WTC11 (cell line): ENCODE results near the gene PAPPA2. TPM values are rescaled to one million over a fixed set of nuclear protein-coding genes. Genes with fewer than 3 reads are reported as not detected.

ENCODE experiments used
- ATAC-seq: fragments of 200-7000 bp; cut with Tn5 transposase; 2 replicates; pipeline ENCODE4 v1.10.0; 2021; ENCODE audit warnings: mild to moderate bottlenecking, moderate library complexity
- CTCF ChIA-PET: fragments of 300-600 bp; sonication (Branson Sonifier 250); formaldehyde crosslinking; loops from one replicate; lab custom pipeline; 2021; ENCODE audit warnings: antibody characterized with exemption; lab: Charles Lee
- POLR2A ChIA-PET: fragments of 350-600 bp; sonication (Branson Sonifier 250); formaldehyde crosslinking; loops from one replicate; lab custom pipeline; 2021; ENCODE audit warnings: antibody characterized with exemption; lab: Charles Lee
- DNase-seq: peaks from one replicate; pipeline ENCODE4 v3.0.0; 2021; ENCODE audit warnings: low spot score
- H3K27ac Mint-ChIP-seq: 2 replicates; pipeline ENCODE4 v1.8.0; 2021; ENCODE audit warnings: mixed read lengths
- H3K27me3 Mint-ChIP-seq: 2 replicates; pipeline ENCODE4 v1.8.0; 2021; ENCODE audit warnings: low read depth, mild to moderate bottlenecking, moderate library complexity, mixed read lengths
- H3K36me3 Mint-ChIP-seq: 2 replicates; pipeline ENCODE4 v1.8.0; 2021; ENCODE audit warnings: mixed read lengths
- H3K4me1 Mint-ChIP-seq: 2 replicates; pipeline ENCODE4 v1.8.0; 2022; ENCODE audit warnings: mixed read lengths
- H3K4me3 Mint-ChIP-seq: 2 replicates; pipeline ENCODE4 v1.8.0; 2021; ENCODE audit warnings: mild to moderate bottlenecking, moderate library complexity, mixed read lengths
- H3K9me3 Mint-ChIP-seq: 2 replicates; pipeline ENCODE4 v1.8.0; 2021; ENCODE audit warnings: mixed read lengths
- E2F5 ChIP-seq: sonication (generic); formaldehyde crosslinking; IDR thresholded peaks from 2 replicates; pipeline ENCODE4 v1.8.1; 2022; ENCODE audit warnings: mild to moderate bottlenecking, moderate library complexity, missing genetic modification reagents
- ELF4 ChIP-seq: sonication (generic); formaldehyde crosslinking; IDR thresholded peaks from 2 replicates; pipeline ENCODE4 v1.8.1; 2022; ENCODE audit warnings: low read depth, mild to moderate bottlenecking, moderate library complexity, missing genetic modification reagents
- EMX1 ChIP-seq: fragments of 250-450 bp; sonication (Bioruptor Pico); IDR thresholded peaks from 2 replicates; pipeline ENCODE4 v1.8.0; 2021; ENCODE audit warnings: mild to moderate bottlenecking
- FOXJ3 ChIP-seq: sonication (generic); formaldehyde crosslinking; IDR thresholded peaks from 2 replicates; pipeline ENCODE4 v1.9.0; 2021; ENCODE audit warnings: missing genetic modification reagents, mild to moderate bottlenecking, borderline replicate concordance
- FOXP4 ChIP-seq: sonication (generic); formaldehyde crosslinking; IDR thresholded peaks from 2 replicates; pipeline ENCODE4 v1.8.0; 2022; ENCODE audit warnings: mild to moderate bottlenecking, missing genetic modification reagents
- GRHL2 ChIP-seq: fragments of 250-450 bp; sonication (Bioruptor Pico); IDR thresholded peaks from 2 replicates; pipeline ENCODE4 v1.8.0; 2022; ENCODE audit warnings: mild to moderate bottlenecking, moderate library complexity; ENCODE audit not compliant: insufficient replicate concordance, severe bottlenecking
- HMGA2 ChIP-seq: fragments of 250-450 bp; sonication (Bioruptor Pico); IDR thresholded peaks from 2 replicates; pipeline ENCODE4 v1.4.0; 2021; ENCODE audit warnings: mild to moderate bottlenecking, moderate library complexity
- JAZF1 ChIP-seq: fragments of 250-450 bp; sonication (Bioruptor Pico); IDR thresholded peaks from 2 replicates; pipeline ENCODE4 v1.9.0; 2021; ENCODE audit warnings: moderate library complexity, mild to moderate bottlenecking, inconsistent platforms
- NR3C1 ChIP-seq: sonication (generic); formaldehyde crosslinking; conservative IDR thresholded peaks from 2 replicates; pipeline ENCODE4 v1.8.1; 2023; ENCODE audit warnings: low read depth, mild to moderate bottlenecking, missing genetic modification reagents
- RELA ChIP-seq: sonication (generic); formaldehyde crosslinking; IDR thresholded peaks from 2 replicates; pipeline ENCODE4 v1.8.1; 2022; ENCODE audit warnings: missing genetic modification reagents, mild to moderate bottlenecking, borderline replicate concordance
- SOX15 ChIP-seq: fragments of 250-450 bp; sonication (Bioruptor Pico); IDR thresholded peaks from 2 replicates; pipeline ENCODE4 v1.9.0; 2021; ENCODE audit warnings: mild to moderate bottlenecking
- STAT6 ChIP-seq: sonication (generic); formaldehyde crosslinking; conservative IDR thresholded peaks from 2 replicates; pipeline ENCODE4 v1.8.1; 2023; ENCODE audit warnings: mild to moderate bottlenecking, low read depth, missing genetic modification reagents, moderate library complexity
- ZBTB21 ChIP-seq: sonication (generic); formaldehyde crosslinking; IDR thresholded peaks from 2 replicates; pipeline ENCODE4 v1.8.1; 2023; ENCODE audit warnings: mild to moderate bottlenecking, missing genetic modification reagents, borderline replicate concordance
- ZNF671 ChIP-seq: fragments of 250-450 bp; sonication (Bioruptor Pico); IDR thresholded peaks from 2 replicates; pipeline ENCODE4 v1.8.0; 2021; ENCODE audit warnings: mild to moderate bottlenecking
- total RNA-seq: library from RNA; stranded (reverse); gene quantifications from 3 replicates; pipeline ENCODE4 v1.2.3, GENCODE V29; 2021
- TF ChIP-seq, protein P1 (sequence below): sonication (generic); formaldehyde crosslinking; IDR thresholded peaks from 2 replicates; pipeline ENCODE4 v1.8.1; 2023; ENCODE audit warnings: mild to moderate bottlenecking, moderate library complexity, missing genetic modification reagents
- TF ChIP-seq, protein P2 (sequence below): sonication (generic); formaldehyde crosslinking; conservative IDR thresholded peaks from 2 replicates; pipeline ENCODE4 v1.8.1; 2022; ENCODE audit warnings: mild to moderate bottlenecking, missing genetic modification reagents
- TF ChIP-seq, protein P3 (sequence below): fragments of 250-450 bp; sonication (Bioruptor Pico); IDR thresholded peaks from 2 replicates; pipeline ENCODE4 v2.1.2; 2022; ENCODE audit warnings: mild to moderate bottlenecking, moderate library complexity
- TF ChIP-seq, protein P4 (sequence below): sonication (generic); formaldehyde crosslinking; IDR thresholded peaks from 2 replicates; pipeline ENCODE4 v1.8.0; 2022; ENCODE audit warnings: mild to moderate bottlenecking, missing genetic modification reagents
- TF ChIP-seq, protein P5 (sequence below): fragments of 250-450 bp; sonication (Bioruptor Pico); IDR thresholded peaks from 2 replicates; pipeline ENCODE4 v1.9.0; 2021; ENCODE audit warnings: mild to moderate bottlenecking, borderline replicate concordance

Gene PAPPA2
- total RNA-seq, 1 experiment from 2014 or later = 0.74 TPM

GRCh38 chr1:176778056-176778455, 315.1 kb downstream of the PAPPA2 start:
- ATAC-seq = no peak
- Mint-ChIP-seq H3K9me3 (no peaks in the 10 kb centered on the region), H3K4me3 (no peak overlapping the region), H3K27me3 (no peaks in the 10 kb centered on the region), H3K27ac (no peak overlapping the region), H3K4me1 (peaks cover 4% of the 10 kb centered on the region; the same call in 1 of the 2 replicates), H3K36me3 (no peaks in the 10 kb centered on the region)
- POLR2A ChIA-PET = no interaction called here
- TF ChIP-seq, protein P1, sequence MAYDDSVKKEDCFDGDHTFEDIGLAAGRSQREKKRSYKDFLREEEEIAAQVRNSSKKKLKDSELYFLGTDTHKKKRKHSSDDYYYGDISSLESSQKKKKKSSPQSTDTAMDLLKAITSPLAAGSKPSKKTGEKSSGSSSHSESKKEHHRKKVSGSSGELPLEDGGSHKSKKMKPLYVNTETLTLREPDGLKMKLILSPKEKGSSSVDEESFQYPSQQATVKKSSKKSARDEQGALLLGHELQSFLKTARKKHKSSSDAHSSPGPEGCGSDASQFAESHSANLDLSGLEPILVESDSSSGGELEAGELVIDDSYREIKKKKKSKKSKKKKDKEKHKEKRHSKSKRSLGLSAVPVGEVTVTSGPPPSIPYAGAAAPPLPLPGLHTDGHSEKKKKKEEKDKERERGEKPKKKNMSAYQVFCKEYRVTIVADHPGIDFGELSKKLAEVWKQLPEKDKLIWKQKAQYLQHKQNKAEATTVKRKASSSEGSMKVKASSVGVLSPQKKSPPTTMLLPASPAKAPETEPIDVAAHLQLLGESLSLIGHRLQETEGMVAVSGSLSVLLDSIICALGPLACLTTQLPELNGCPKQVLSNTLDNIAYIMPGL = no peak
- TF ChIP-seq, protein P2, sequence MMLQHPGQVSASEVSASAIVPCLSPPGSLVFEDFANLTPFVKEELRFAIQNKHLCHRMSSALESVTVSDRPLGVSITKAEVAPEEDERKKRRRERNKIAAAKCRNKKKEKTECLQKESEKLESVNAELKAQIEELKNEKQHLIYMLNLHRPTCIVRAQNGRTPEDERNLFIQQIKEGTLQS (CRISPR knock-in tag) = no peak
- TF ChIP-seq ELF4 (no peak), GRHL2 (CRISPR knock-in tag) (no peak), E2F5 (CRISPR knock-in tag) (no peak), ZNF671 (CRISPR knock-in tag) (no peak), JAZF1 (CRISPR knock-in tag) (no peak), FOXJ3 (CRISPR knock-in tag) (no peak), NR3C1 (CRISPR knock-in tag) (no peak)
- TF ChIP-seq, protein P3, sequence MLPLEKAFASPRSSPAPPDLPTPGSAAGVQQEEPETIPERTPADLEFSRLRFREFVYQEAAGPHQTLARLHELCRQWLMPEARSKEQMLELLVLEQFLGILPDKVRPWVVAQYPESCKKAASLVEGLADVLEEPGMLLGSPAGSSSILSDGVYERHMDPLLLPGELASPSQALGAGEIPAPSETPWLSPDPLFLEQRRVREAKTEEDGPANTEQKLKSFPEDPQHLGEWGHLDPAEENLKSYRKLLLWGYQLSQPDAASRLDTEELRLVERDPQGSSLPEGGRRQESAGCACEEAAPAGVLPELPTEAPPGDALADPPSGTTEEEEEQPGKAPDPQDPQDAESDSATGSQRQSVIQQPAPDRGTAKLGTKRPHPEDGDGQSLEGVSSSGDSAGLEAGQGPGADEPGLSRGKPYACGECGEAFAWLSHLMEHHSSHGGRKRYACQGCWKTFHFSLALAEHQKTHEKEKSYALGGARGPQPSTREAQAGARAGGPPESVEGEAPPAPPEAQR = no peak
- TF ChIP-seq, protein P4, sequence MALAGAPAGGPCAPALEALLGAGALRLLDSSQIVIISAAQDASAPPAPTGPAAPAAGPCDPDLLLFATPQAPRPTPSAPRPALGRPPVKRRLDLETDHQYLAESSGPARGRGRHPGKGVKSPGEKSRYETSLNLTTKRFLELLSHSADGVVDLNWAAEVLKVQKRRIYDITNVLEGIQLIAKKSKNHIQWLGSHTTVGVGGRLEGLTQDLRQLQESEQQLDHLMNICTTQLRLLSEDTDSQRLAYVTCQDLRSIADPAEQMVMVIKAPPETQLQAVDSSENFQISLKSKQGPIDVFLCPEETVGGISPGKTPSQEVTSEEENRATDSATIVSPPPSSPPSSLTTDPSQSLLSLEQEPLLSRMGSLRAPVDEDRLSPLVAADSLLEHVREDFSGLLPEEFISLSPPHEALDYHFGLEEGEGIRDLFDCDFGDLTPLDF (CRISPR knock-in tag) = no peak
- TF ChIP-seq, protein P5, sequence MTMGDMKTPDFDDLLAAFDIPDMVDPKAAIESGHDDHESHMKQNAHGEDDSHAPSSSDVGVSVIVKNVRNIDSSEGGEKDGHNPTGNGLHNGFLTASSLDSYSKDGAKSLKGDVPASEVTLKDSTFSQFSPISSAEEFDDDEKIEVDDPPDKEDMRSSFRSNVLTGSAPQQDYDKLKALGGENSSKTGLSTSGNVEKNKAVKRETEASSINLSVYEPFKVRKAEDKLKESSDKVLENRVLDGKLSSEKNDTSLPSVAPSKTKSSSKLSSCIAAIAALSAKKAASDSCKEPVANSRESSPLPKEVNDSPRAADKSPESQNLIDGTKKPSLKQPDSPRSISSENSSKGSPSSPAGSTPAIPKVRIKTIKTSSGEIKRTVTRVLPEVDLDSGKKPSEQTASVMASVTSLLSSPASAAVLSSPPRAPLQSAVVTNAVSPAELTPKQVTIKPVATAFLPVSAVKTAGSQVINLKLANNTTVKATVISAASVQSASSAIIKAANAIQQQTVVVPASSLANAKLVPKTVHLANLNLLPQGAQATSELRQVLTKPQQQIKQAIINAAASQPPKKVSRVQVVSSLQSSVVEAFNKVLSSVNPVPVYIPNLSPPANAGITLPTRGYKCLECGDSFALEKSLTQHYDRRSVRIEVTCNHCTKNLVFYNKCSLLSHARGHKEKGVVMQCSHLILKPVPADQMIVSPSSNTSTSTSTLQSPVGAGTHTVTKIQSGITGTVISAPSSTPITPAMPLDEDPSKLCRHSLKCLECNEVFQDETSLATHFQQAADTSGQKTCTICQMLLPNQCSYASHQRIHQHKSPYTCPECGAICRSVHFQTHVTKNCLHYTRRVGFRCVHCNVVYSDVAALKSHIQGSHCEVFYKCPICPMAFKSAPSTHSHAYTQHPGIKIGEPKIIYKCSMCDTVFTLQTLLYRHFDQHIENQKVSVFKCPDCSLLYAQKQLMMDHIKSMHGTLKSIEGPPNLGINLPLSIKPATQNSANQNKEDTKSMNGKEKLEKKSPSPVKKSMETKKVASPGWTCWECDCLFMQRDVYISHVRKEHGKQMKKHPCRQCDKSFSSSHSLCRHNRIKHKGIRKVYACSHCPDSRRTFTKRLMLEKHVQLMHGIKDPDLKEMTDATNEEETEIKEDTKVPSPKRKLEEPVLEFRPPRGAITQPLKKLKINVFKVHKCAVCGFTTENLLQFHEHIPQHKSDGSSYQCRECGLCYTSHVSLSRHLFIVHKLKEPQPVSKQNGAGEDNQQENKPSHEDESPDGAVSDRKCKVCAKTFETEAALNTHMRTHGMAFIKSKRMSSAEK (CRISPR knock-in tag) = no peak
- CTCF ChIA-PET = no interaction called here
- no peak for DNase-seq

DNA sequence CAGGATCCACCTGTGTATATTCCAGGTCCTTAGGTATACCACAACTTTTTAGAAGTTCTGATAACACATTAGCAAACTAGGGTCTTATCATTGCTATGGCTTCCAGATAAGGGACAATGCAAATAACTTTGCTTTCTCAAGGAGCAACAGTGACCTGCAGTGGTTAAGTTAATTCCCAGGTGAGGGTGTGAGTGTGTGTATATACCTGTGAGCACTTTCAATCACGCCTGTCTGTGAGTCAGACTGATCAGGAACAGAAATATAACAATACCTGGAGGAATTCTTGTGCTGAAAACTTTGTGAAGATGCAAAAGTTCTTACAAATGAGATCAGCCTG, 317.0 kb downstream of the PAPPA2 start:
- DNase-seq (no peak), ATAC-seq (no peak)
- CTCF ChIA-PET = no interaction called here
- TF ChIP-seq SOX15 (no peak), FOXP4 (no peak), NR3C1 (CRISPR knock-in tag) (no peak), ZBTB21 (CRISPR knock-in tag) (no peak), JAZF1 (CRISPR knock-in tag) (no peak), STAT6 (no peak), RELA (CRISPR knock-in tag) (no peak), EMX1 (CRISPR knock-in tag) (no peak), HMGA2 (no peak), ELF4 (no peak)
- TF ChIP-seq, protein P4 (CRISPR knock-in tag) = no peak

More for the DNA sequence above, 317.0 kb downstream of the PAPPA2 start:
- Mint-ChIP-seq H3K4me3 (no peak overlapping the region), H3K9me3 (no peaks in the 10 kb centered on the region), H3K36me3 (no peaks in the 10 kb centered on the region), H3K27ac (no peak overlapping the region), H3K27me3 (no peaks in the 10 kb centered on the region), H3K4me1 (no peaks in the 10 kb centered on the region)
- POLR2A ChIA-PET = no interaction called here
